IMR-90 (cell line): ENCODE results near the gene TNKS1BP1. TPM values are rescaled to one million over a fixed set of nuclear protein-coding genes. Genes with fewer than 3 reads are reported as not detected.

Experiments used
- ATAC-seq: fragments of 200-7000 bp; cut with Tn5 transposase; 2 replicates; pipeline ENCODE4 v1.9.1; 2020; ENCODE audit warnings: low read depth, mild to moderate bottlenecking, moderate library complexity
- BruUV-seq: library from RNA; stranded (reverse); fragments of 400-500 nt; replicated peaks from 2 replicates; lab custom pipeline; 2021; lab: Mats Ljungman, UMichigan
- CTCF ChIA-PET: fragments of 300-600 bp; formaldehyde crosslinking; extraction: SDS; loops from one replicate; lab custom pipeline; 2021; ENCODE audit warnings: antibody characterized with exemption; lab: Yijun Ruan, JAX
- POLR2A ChIA-PET: fragments of 300-600 bp; sonication (Branson Sonifier 250); formaldehyde crosslinking; loops from one replicate; lab custom pipeline; 2022; ENCODE audit warnings: antibody characterized with exemption; ENCODE audit not compliant: unreplicated experiment; lab: Charles Lee
- DNase-seq: peaks from one replicate; pipeline ENCODE4 v3.0.0; 2013
- H2AFZ ChIP-seq: replicated peaks from 2 replicates; pipeline ENCODE3; 2013; ENCODE audit warnings: low read length, mild to moderate bottlenecking; ENCODE audit not compliant: poor library complexity
- H2AK5ac ChIP-seq: 2 replicates; pipeline ENCODE4 v1.6.1; 2013; ENCODE audit warnings: low read depth, low read length, inconsistent platforms
- H2AK9ac ChIP-seq: replicated peaks from 2 replicates; pipeline ENCODE3; 2013; ENCODE audit warnings: mild to moderate bottlenecking, low read depth, low read length, moderate library complexity; ENCODE audit not compliant: poor library complexity
- H2BK120ac ChIP-seq: 2 replicates; pipeline ENCODE4 v1.6.1; 2013; ENCODE audit warnings: low read depth, low read length, inconsistent platforms
- H2BK15ac ChIP-seq: 3 replicates; pipeline ENCODE4 v1.6.1; 2013; ENCODE audit warnings: low read depth, low read length, inconsistent platforms
- H2BK20ac ChIP-seq: 2 replicates; pipeline ENCODE4 v1.6.1; 2013; ENCODE audit warnings: low read depth, mild to moderate bottlenecking, inconsistent platforms, low read length, moderate library complexity
- H2BK5ac ChIP-seq: 2 replicates; pipeline ENCODE4 v1.6.1; 2013; ENCODE audit warnings: mild to moderate bottlenecking, low read depth, low read length, inconsistent platforms; ENCODE audit not compliant: poor library complexity, severe bottlenecking
- H3K14ac ChIP-seq: replicated peaks from 2 replicates; pipeline ENCODE4 v1.6.1; 2013; ENCODE audit warnings: low read depth, low read length, inconsistent platforms
- H3K18ac ChIP-seq: 2 replicates; pipeline ENCODE4 v1.6.1; 2013; ENCODE audit warnings: low read depth, low read length, control low read depth
- H3K23ac ChIP-seq: 2 replicates; pipeline ENCODE4 v1.6.1; 2013; ENCODE audit warnings: low read depth, low read length, inconsistent platforms
- H3K27ac ChIP-seq: 2 replicates; pipeline ENCODE4 v1.5.1; 2013; ENCODE audit warnings: mild to moderate bottlenecking, control low read depth, low read length; ENCODE audit not compliant: insufficient read depth
- H3K27me3 ChIP-seq: 2 replicates; pipeline ENCODE4 v1.6.1; 2013; ENCODE audit warnings: low read length; ENCODE audit not compliant: control insufficient read depth, insufficient read depth
- H3K36me3 ChIP-seq: 2 replicates; pipeline ENCODE4 v1.6.1; 2013; ENCODE audit warnings: low read length, mixed read lengths; ENCODE audit not compliant: control insufficient read depth, insufficient read depth
- H3K4ac ChIP-seq: 2 replicates; pipeline ENCODE4 v1.6.1; 2013; ENCODE audit warnings: low read depth, low read length, inconsistent platforms
- H3K4me1 ChIP-seq: 2 replicates; pipeline ENCODE4 v1.6.1; 2013; ENCODE audit warnings: low read length, mixed read lengths; ENCODE audit not compliant: control insufficient read depth, insufficient read depth
- H3K4me2 ChIP-seq: 2 replicates; pipeline ENCODE4 v1.6.1; 2013; ENCODE audit warnings: low read depth, mild to moderate bottlenecking, control low read depth, low read length, moderate library complexity
- H3K4me3 ChIP-seq: 2 replicates; pipeline ENCODE4 v1.5.1; 2013; ENCODE audit warnings: low read depth, mild to moderate bottlenecking, control low read depth, low read length, moderate library complexity; ENCODE audit not compliant: insufficient read depth
- H3K56ac ChIP-seq: 2 replicates; pipeline ENCODE4 v1.6.1; 2013; ENCODE audit warnings: low read length, inconsistent platforms; ENCODE audit not compliant: insufficient read depth; ENCODE audit errors: extremely low read depth
- H3K79me1 ChIP-seq, 2 experiments: 2 replicates each; pipeline ENCODE4 v1.6.1; 2013; ENCODE audit warnings: low read length in 2 of 2, inconsistent platforms in 1 of 2, low read depth in 1 of 2
- H3K9ac ChIP-seq: 2 replicates; pipeline ENCODE4 v1.6.1; 2013; ENCODE audit warnings: low read depth, low read length, control low read depth
- H3K9me1 ChIP-seq: 2 replicates; pipeline ENCODE4 v1.6.1; 2013; ENCODE audit warnings: low read length, inconsistent platforms; ENCODE audit not compliant: insufficient read depth
- H3K9me3 ChIP-seq: 2 replicates; pipeline ENCODE4 v1.6.1; 2013; ENCODE audit warnings: low read length; ENCODE audit not compliant: control insufficient read depth, insufficient read depth
- H4K20me1 ChIP-seq: 2 replicates; pipeline ENCODE4 v1.6.1; 2013; ENCODE audit warnings: low read length, inconsistent platforms; ENCODE audit not compliant: insufficient read depth
- H4K5ac ChIP-seq: 2 replicates; pipeline ENCODE4 v1.6.1; 2013; ENCODE audit warnings: mild to moderate bottlenecking, low read depth, low read length, control low read depth
- H4K8ac ChIP-seq, 2 experiments: 2 replicates each; pipeline ENCODE4 v1.6.1; 2013; ENCODE audit warnings: low read depth in 2 of 2, low read length in 2 of 2, control low read depth in 1 of 2, inconsistent platforms in 1 of 2
- H4K91ac ChIP-seq: 2 replicates; pipeline ENCODE4 v1.6.1; 2013; ENCODE audit warnings: low read depth, low read length, inconsistent platforms; ENCODE audit not compliant: insufficient read depth
- BHLHE40 ChIP-seq: fragments of 150-350 bp; IDR thresholded peaks from 2 replicates; pipeline ENCODE4 v1.6.1; 2016; ENCODE audit warnings: mild to moderate bottlenecking, low read depth, low read length
- CEBPB ChIP-seq: IDR thresholded peaks from 2 replicates; pipeline ENCODE4 v1.6.1; 2012; ENCODE audit warnings: low read depth, low read length, improper control_type of control experiment
- CHD1 ChIP-seq: IDR thresholded peaks from 2 replicates; pipeline ENCODE4 v1.6.1; 2012; ENCODE audit warnings: low read depth, low read length, improper control_type of control experiment
- CTCF ChIP-seq: conservative IDR thresholded peaks from 2 replicates; pipeline ENCODE4 v1.5.1; 2012; ENCODE audit warnings: mild to moderate bottlenecking, low read depth, low read length, improper control_type of control experiment
- ELK1 ChIP-seq: fragments of 150-350 bp; IDR thresholded peaks from 2 replicates; pipeline ENCODE4 v1.6.1; 2016; ENCODE audit warnings: low read depth, mild to moderate bottlenecking, low read length, moderate library complexity, borderline replicate concordance
- FOS ChIP-seq: fragments of 150-350 bp; IDR thresholded peaks from 2 replicates; pipeline ENCODE4 v1.6.1; 2016; ENCODE audit warnings: low read depth, low read length
- MAFK ChIP-seq: IDR thresholded peaks from 2 replicates; pipeline ENCODE4 v1.6.1; 2012; ENCODE audit warnings: low read depth, low read length, improper control_type of control experiment
- MAZ ChIP-seq: IDR thresholded peaks from 2 replicates; pipeline ENCODE4 v1.6.1; 2012; ENCODE audit warnings: low read depth, mild to moderate bottlenecking, low read length, improper control_type of control experiment, moderate library complexity, borderline replicate concordance
- MXI1 ChIP-seq: IDR thresholded peaks from 2 replicates; pipeline ENCODE4 v1.6.1; 2012; ENCODE audit warnings: low read depth, mild to moderate bottlenecking, low read length, moderate library complexity, borderline replicate concordance
- NFE2L2 ChIP-seq: fragments of 150-350 bp; IDR thresholded peaks from 2 replicates; pipeline ENCODE4 v1.6.1; 2016; ENCODE audit warnings: low read depth, mild to moderate bottlenecking, low read length
- POLR2A ChIP-seq: IDR thresholded peaks from 2 replicates; pipeline ENCODE4 v1.6.1; 2012; ENCODE audit warnings: mild to moderate bottlenecking, low read depth, low read length
- RAD21 ChIP-seq: IDR thresholded peaks from 2 replicates; pipeline ENCODE4 v1.6.1; 2012; ENCODE audit warnings: low read length, improper control_type of control experiment
- RCOR1 ChIP-seq: IDR thresholded peaks from 2 replicates; pipeline ENCODE4 v1.6.1; 2012; ENCODE audit warnings: mild to moderate bottlenecking, low read length, improper control_type of control experiment; ENCODE audit not compliant: insufficient replicate concordance
- RFX5 ChIP-seq: IDR thresholded peaks from 2 replicates; pipeline ENCODE4 v1.8.0; 2012; ENCODE audit warnings: low read depth, mild to moderate bottlenecking, low read length, moderate library complexity
- SMC3 ChIP-seq: fragments of 150-350 bp; IDR thresholded peaks from 2 replicates; pipeline ENCODE4 v1.6.1; 2016; ENCODE audit warnings: low read depth, mild to moderate bottlenecking, antibody characterized with exemption, low read length, moderate library complexity
- USF2 ChIP-seq: fragments of 150-350 bp; IDR thresholded peaks from 2 replicates; pipeline ENCODE4 v1.6.1; 2017; ENCODE audit warnings: mild to moderate bottlenecking, antibody characterized with exemption, low read length, low read depth
- WGBS, 2 experiments: methylation state at CpG; one replicate each; pipeline versions ENCODE4 v1.1.5 to v1.1.7; 2013; ENCODE audit warnings: missing lambda C conversion rate in 2 of 2; ENCODE audit not compliant: insufficient read length in 1 of 2; ENCODE audit errors: extremely low coverage in 2 of 2; 5-methylcytosine and 5-hydroxymethylcytosine counted together
- dilution Hi-C: fragments of 300-500 bp; cut with HindIII; formaldehyde crosslinking; loops from one replicate; pipeline ENCODE4 v1.14.3; 2018; ENCODE audit warnings: low sequenced_read_pairs; ENCODE audit not compliant: unreplicated experiment
- in situ Hi-C: fragments of 300-500 bp; cut with MboI; formaldehyde crosslinking; loops from 3 replicates; pipeline ENCODE4 v1.14.3; 2019; ENCODE audit warnings: low sequenced_read_pairs, inconsistent platforms, mixed read lengths
- intact Hi-C: fragments of 100-400 bp; cut with micrococcal nuclease; formaldehyde crosslinking; loops from 2 replicates; pipeline ENCODE4 v1.10.0; 2022
- polyA plus RNA-seq, 3 experiments: library from polyadenylated mRNA; depleted of rRNA; stranded (reverse); fragments of >200 nt; gene quantifications; 2 replicates each; pipeline ENCODE4 v1.2.3, GENCODE V29; 2012; ENCODE audit warnings: low replicate concordance in 1 of 3
- total RNA-seq: library from RNA; depleted of rRNA; stranded (reverse); fragments of >200 nt; gene quantifications from 2 replicates; pipeline ENCODE4 v1.2.3, GENCODE V29; 2012

Gene TNKS1BP1
- total and polyA plus RNA-seq, 2 of the 4 experiments (the other 2 are of a cell fraction), result 31.7 to 71.4 TPM

GRCh38 chr11:57347336-57347735, 22.6 kb upstream of the TNKS1BP1 start:
- H3K9me3 ChIP-seq, result peaks cover 5% of the 10 kb centered on the region; the same call in 1 of the 2 replicates
- no peak overlapping the region for H2AK5ac ChIP-seq
- in situ Hi-C loops, result no loop called here
- no peak for DNase-seq
- H3K4me2 ChIP-seq, result no peak overlapping the region
- H3K4me3 ChIP-seq, result no peak overlapping the region
- no CpG with 5 or more reads among the region's 9 CpGs for WGBS, 2 experiments
- no TSS peak for BruUV-seq
- H3K9ac ChIP-seq, result no peak overlapping the region
- H2AFZ ChIP-seq, result no peak overlapping the region
- no peak overlapping the region for H3K56ac ChIP-seq
- ATAC-seq, result no peak
- H4K8ac ChIP-seq, result no peak overlapping the region
- H3K27me3 ChIP-seq, result peaks cover 2% of the 10 kb centered on the region; the same call in 1 of the 2 replicates
- no peak overlapping the region for H4K91ac ChIP-seq
- POLR2A ChIA-PET, result no interaction called here
- no peaks in the 10 kb centered on the region for H3K79me1 ChIP-seq
- TF ChIP-seq CHD1, result no peak
- TF ChIP-seq FOS, result no peak
- TF ChIP-seq NFE2L2, result no peak
- no peak for TF ChIP-seq RCOR1
- no peak for TF ChIP-seq ELK1
- TF ChIP-seq POLR2A, result no peak
- TF ChIP-seq CEBPB, result no peak
- TF ChIP-seq MAFK, result no peak
- TF ChIP-seq RFX5, result no peak
- no peak for TF ChIP-seq MAZ
- no peak for TF ChIP-seq CTCF
- TF ChIP-seq MXI1, result no peak
- TF ChIP-seq RAD21, result no peak
- TF ChIP-seq USF2, result no peak
- TF ChIP-seq SMC3, result no peak
- TF ChIP-seq BHLHE40, result no peak
- no peaks in the 10 kb centered on the region for H4K20me1 ChIP-seq
- no peak overlapping the region for H2BK120ac ChIP-seq
- no peak overlapping the region for H3K27ac ChIP-seq
- H3K4me1 ChIP-seq, result peaks cover 2% of the 10 kb centered on the region; the same call in 1 of the 2 replicates
- no peak overlapping the region for H3K4ac ChIP-seq
- H2BK20ac ChIP-seq, result no peak overlapping the region
- H3K23ac ChIP-seq, result no peak overlapping the region
- H4K5ac ChIP-seq, result no peak overlapping the region
- no peak overlapping the region for H2BK5ac ChIP-seq
- dilution Hi-C loops, result no loop called here
- no peak overlapping the region for H2BK15ac ChIP-seq
- H3K14ac ChIP-seq, result no peak overlapping the region
- intact Hi-C loops, result loop anchor here (10.0 kb wide), 1 partner anchor 1177 kb away; no protein-coding TSS in a partner anchor
- no peaks in the 10 kb centered on the region for H3K9me1 ChIP-seq
- no peak overlapping the region for H3K18ac ChIP-seq
- peak overlapping the region; percentile 19 for H2AK9ac ChIP-seq
- H3K36me3 ChIP-seq, result no peaks in the 10 kb centered on the region
- CTCF ChIA-PET, result no interaction called here
